Breast epithelium (tissue), 4 donors: Measurements from ENCODE around the gene NSMCE1. TPM values are rescaled to one million over a fixed set of nuclear protein-coding genes. Genes with fewer than 3 reads are reported as not detected.
"Not testable (repeated sequence)": the region's sequence is repeated elsewhere in the genome, so short reads cannot be mapped to it uniquely, and the experiment has no call there.

ENCODE experiments used
- DNase-seq, 2 donors: peaks; one replicate each; pipeline ENCODE4 v3.0.0-alpha.2; 2019; ENCODE audit warnings: low spot score in 2 of 2
- H3K27ac ChIP-seq, 2 donors: fragments of 200-600 bp; sonication (generic) in 1 of 2; one replicate each; pipeline ENCODE4 v1.5.1; 2016 to 2019; ENCODE audit warnings: mild to moderate bottlenecking in 1 of 2
- H3K27me3 ChIP-seq, 2 donors: fragments of 200-600 bp; sonication (generic) in 1 of 2; one replicate each; pipeline versions ENCODE4 v1.5.1 to v1.6.0; 2017 to 2019; ENCODE audit warnings: control low read depth in 1 of 2, mild to moderate bottlenecking in 1 of 2
- H3K36me3 ChIP-seq: fragments of 200-600 bp; one replicate; pipeline ENCODE4 v1.5.1; 2019
- H3K4me1 ChIP-seq, 2 donors: fragments of 200-600 bp; sonication (generic); one replicate each; pipeline ENCODE4 v1.5.1; 2016 to 2019; ENCODE audit warnings: control low read depth in 1 of 2
- H3K4me3 ChIP-seq, 3 donors: fragments of 200-600 bp; sonication (generic); 1 replicate in 2 of 3; 2 replicates in 1 of 3; pipeline ENCODE4 v1.5.1; 2016 to 2019; ENCODE audit warnings: mild to moderate bottlenecking in 3 of 3, moderate library complexity in 2 of 3
- H3K9me3 ChIP-seq, 2 donors: fragments of 200-600 bp; sonication (generic) in 1 of 2; one replicate each; pipeline ENCODE4 v1.5.1; 2016 to 2019; ENCODE audit warnings: control low read depth in 1 of 2
- CTCF ChIP-seq, 3 donors: fragments of 450-650 bp; IDR thresholded peaks; one replicate each; pipeline ENCODE4 v1.5.1; 2016 to 2017; ENCODE audit warnings: antibody characterized with exemption in 3 of 3, mild to moderate bottlenecking in 3 of 3, moderate library complexity in 3 of 3
- POLR2A ChIP-seq: fragments of 450-650 bp; IDR thresholded peaks from one replicate; pipeline ENCODE4 v1.6.1; 2016; ENCODE audit warnings: antibody characterized with exemption, mild to moderate bottlenecking, moderate library complexity
- POLR2AphosphoS5 ChIP-seq, 3 donors: sonication (generic); formaldehyde crosslinking; IDR thresholded peaks; one replicate each; pipeline ENCODE4 v1.6.1; 2017; ENCODE audit warnings: antibody characterized with exemption in 3 of 3
- intact Hi-C: fragments of 100-400 bp; cut with DNase I; formaldehyde crosslinking; loops from one replicate; pipeline ENCODE4 v1.15.1; 2023; ENCODE audit warnings: low total_unique reads
- total RNA-seq, 3 donors: library from RNA; depleted of rRNA; stranded (reverse); fragments of >200 nt; gene quantifications; one replicate each; pipeline ENCODE4 v1.1.0, GENCODE V29; 2016

Gene NSMCE1
- total RNA-seq, 3 donors from 2014 or later: 32.4 to 54.6 (median 51.8) TPM

DNA sequence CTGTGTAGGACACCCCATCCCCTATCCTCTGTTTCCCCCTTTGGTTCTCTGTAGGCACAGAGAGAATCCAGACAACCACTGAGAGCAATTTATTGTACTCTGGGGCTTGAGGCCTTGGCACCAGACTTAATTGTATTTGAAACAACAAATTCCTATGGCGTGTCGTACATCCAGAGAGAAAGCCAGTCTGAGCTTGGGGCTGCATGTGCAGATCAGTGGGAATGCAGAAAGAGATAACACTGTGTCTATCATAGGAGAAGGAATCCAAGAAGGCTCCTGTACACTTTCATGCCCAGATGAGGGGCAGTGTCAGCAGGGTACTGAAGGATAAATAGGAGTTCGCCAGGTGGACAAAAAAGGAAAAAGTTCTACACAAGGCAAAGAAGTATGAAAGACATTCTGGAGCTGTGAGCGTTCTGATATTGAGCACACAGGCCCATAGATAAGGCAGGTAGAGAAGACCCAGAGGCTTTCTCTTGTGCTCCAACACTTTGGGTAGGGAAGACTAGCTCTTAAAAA is 23.2 kb upstream of the NSMCE1 start:
- H3K27ac ChIP-seq: no peak overlapping the region
- H3K4me3 ChIP-seq: no peak overlapping the region
- H3K27me3 ChIP-seq: no peaks in the 10 kb centered on the region
- H3K36me3 ChIP-seq: no peaks in the 10 kb centered on the region
- H3K4me1 ChIP-seq: no peaks in the 10 kb centered on the region
- no peaks in the 10 kb centered on the region for H3K9me3 ChIP-seq
- DNase-seq: no peak
- intact Hi-C loops: no loop called here
- TF ChIP-seq POLR2AphosphoS5 (IDR thresholded peaks at IDR 0.05) (no peak), POLR2A (no peak), CTCF (IDR thresholded peaks at IDR 0.05) (no peak)

- Histone ChIP-seq H3K4me1 (no peaks in the 10 kb centered on the region), H3K36me3 (no peaks in the 10 kb centered on the region), H3K9me3 (no peaks in the 10 kb centered on the region), H3K27ac (no peak overlapping the region), H3K27me3 (no peaks in the 10 kb centered on the region), H3K4me3 (no peak overlapping the region)
- TF ChIP-seq POLR2AphosphoS5 (IDR thresholded peaks at IDR 0.05) (no peak), CTCF (IDR thresholded peaks at IDR 0.05) (no peak), POLR2A (no peak)
- intact Hi-C loops: no loop called here
- no peak for DNase-seq
Measured at GRCh38 chr16:27291106-27291505, 22.5 kb upstream of the NSMCE1 start.

DNA sequence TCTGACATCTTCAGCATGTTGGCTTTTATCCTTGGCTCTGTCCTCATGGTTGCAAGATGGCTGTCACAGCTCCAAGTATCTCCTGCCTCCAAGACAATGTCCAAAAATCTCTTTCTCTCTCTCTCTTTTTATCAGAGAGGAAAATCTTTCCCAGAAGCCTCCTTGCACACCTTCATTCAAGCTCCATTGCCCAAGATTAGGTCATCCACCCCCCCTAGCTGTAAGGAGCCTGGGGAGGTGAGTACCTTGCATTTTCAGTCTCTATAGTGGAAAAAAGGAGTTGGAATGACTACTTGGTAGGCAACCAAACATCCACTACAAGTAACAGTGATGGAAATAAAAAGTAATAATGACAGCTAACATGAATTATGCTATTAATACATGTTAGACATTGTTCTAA is 22.0 kb upstream of the NSMCE1 start:
- TF ChIP-seq CTCF (IDR thresholded peaks at IDR 0.05) (no peak), POLR2AphosphoS5 (IDR thresholded peaks at IDR 0.05) (no peak), POLR2A (no peak)
- Histone ChIP-seq H3K9me3 (no peaks in the 10 kb centered on the region), H3K27ac (peak overlapping the region in 1 of 2 donors; percentile 7), H3K36me3 (no peaks in the 10 kb centered on the region), H3K4me1 (no peaks in the 10 kb centered on the region), H3K27me3 (no peaks in the 10 kb centered on the region), H3K4me3 (no peak overlapping the region)
- intact Hi-C loops: no loop called here
- no peak for DNase-seq

DNA sequence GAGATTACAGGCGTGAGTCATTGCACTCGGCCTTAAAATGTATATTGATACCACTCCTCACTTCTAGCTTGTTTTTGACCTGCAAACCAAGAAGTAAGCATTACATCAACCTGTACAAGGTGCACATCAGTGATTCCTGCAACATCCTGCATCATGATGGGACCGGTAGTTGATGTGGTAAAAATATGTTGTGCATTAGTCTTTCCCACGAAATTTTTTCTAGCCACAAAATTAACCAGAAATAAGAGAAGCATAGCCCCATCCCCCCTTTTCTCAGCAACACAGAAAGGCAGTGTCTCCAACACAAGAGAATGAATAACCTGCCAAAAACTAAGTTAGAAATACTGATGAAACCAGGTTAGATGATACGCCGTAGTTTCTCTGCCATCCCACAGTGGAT is 21.1 kb upstream of the NSMCE1 start:
- intact Hi-C loops: no loop called here

GRCh38 chr16:27288313-27288712 is 19.7 kb upstream of the NSMCE1 start:
- H3K4me1 ChIP-seq, H3K9me3 ChIP-seq, intact Hi-C loops, H3K36me3 ChIP-seq, H3K27me3 ChIP-seq, DNase-seq, H3K4me3 ChIP-seq, H3K27ac ChIP-seq: not testable (repeated sequence)

More for the DNA sequence above, 21.1 kb upstream of the NSMCE1 start:
- no peak overlapping the region for H3K4me3 ChIP-seq
- H3K9me3 ChIP-seq: no peaks in the 10 kb centered on the region
- no peak overlapping the region for H3K27ac ChIP-seq
- no peaks in the 10 kb centered on the region for H3K4me1 ChIP-seq
- no peak for DNase-seq
- H3K36me3 ChIP-seq: no peaks in the 10 kb centered on the region
- TF ChIP-seq POLR2A (no peak), POLR2AphosphoS5 (IDR thresholded peaks at IDR 0.05) (no peak), CTCF (IDR thresholded peaks at IDR 0.05) (no peak)
- H3K27me3 ChIP-seq: no peaks in the 10 kb centered on the region

DNA sequence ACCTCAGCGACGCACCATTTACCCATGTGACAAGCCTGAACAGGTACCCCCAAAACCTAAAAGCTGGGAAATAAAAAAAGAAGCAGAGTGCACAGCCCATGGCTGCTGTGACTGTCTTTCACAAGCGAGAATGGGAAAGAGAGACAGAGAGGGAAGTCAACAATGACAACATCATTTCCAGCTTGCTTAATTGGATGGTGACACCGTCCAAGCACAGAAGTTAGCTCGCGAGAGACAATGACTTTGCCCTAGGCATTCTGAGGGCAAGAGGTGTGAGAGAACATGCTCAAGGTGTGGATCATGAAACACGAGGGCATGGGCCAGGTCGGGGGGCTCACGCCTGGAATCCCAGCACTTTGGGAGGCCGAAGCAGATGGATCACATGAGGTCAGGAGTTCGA is 19.3 kb upstream of the NSMCE1 start:
- H3K9me3 ChIP-seq: no peaks in the 10 kb centered on the region
- no peak overlapping the region for H3K27ac ChIP-seq
- DNase-seq: no peak
- H3K4me1 ChIP-seq: no peaks in the 10 kb centered on the region
- H3K36me3 ChIP-seq: no peaks in the 10 kb centered on the region
- H3K4me3 ChIP-seq: no peak overlapping the region
- H3K27me3 ChIP-seq: no peaks in the 10 kb centered on the region
- intact Hi-C loops: no loop called here
- TF ChIP-seq POLR2AphosphoS5 (IDR thresholded peaks at IDR 0.05): no peak
- no peak for TF ChIP-seq POLR2A
- TF ChIP-seq CTCF (IDR thresholded peaks at IDR 0.05): no peak
